B cell (primary cell): ENCODE results near the gene CAMKK2. TPM values are rescaled to one million over a fixed set of nuclear protein-coding genes. Genes with fewer than 3 reads are reported as not detected.

Experiments
- ATAC-seq: fragments of 200-7000 bp; cut with Tn5 transposase; one replicate; pipeline ENCODE4 v1.10.0; 2021; ENCODE audit warnings: low read depth, mild to moderate bottlenecking, moderate number of reproducible peaks, moderate library complexity
- CTCF ChIA-PET: fragments of 350-600 bp; sonication (Branson Sonifier 250); formaldehyde crosslinking; loops from one replicate; lab custom pipeline; 2021; ENCODE audit warnings: antibody characterized with exemption, inconsistent platforms; lab: Charles Lee
- POLR2A ChIA-PET: fragments of 350-600 bp; sonication (Branson Sonifier 250); formaldehyde crosslinking; loops from one replicate; lab custom pipeline; 2021; ENCODE audit warnings: antibody characterized with exemption; lab: Charles Lee
- DNase-seq: peaks from one replicate; pipeline ENCODE4 v3.0.0; 2013
- H2AFZ ChIP-seq: 2 replicates; pipeline ENCODE4 v1.6.1; 2012; ENCODE audit warnings: mild to moderate bottlenecking, low read depth, low read length; ENCODE audit not compliant: insufficient read depth, poor library complexity, severe bottlenecking
- H3K27ac ChIP-seq, 2 donors: 1 replicate in 1 of 2; 2 replicates in 1 of 2; pipeline ENCODE4 v1.5.1; 2012 to 2013; ENCODE audit warnings: low read length in 2 of 2, mild to moderate bottlenecking in 2 of 2, moderate library complexity in 1 of 2
- H3K27me3 ChIP-seq, 4 experiments: fragments of 200-600 bp in 1 of 4; sonication (generic) in 1 of 4; replicated peaks in 1 of 4; 1 replicate in 2 of 4; 2 replicates in 2 of 4; pipeline versions ENCODE4 v1.6.1 to v1.7.0; 2013 to 2016; ENCODE audit warnings: low read length in 3 of 4, mild to moderate bottlenecking in 2 of 4, mixed read lengths in 1 of 4, moderate library complexity in 1 of 4; ENCODE audit not compliant: insufficient read depth in 4 of 4, control insufficient read depth in 3 of 4; ENCODE audit errors: control extremely low read depth in 1 of 4
- H3K36me3 ChIP-seq, 2 experiments: replicated peaks in 1 of 2; 1 replicate in 1 of 2; 2 replicates in 1 of 2; pipeline versions ENCODE4 v1.6.1 to v1.7.1; 2013; ENCODE audit warnings: low read length in 1 of 2; ENCODE audit not compliant: insufficient read depth in 2 of 2, control insufficient read depth in 1 of 2; ENCODE audit errors: control extremely low read depth in 1 of 2, extremely low read depth in 1 of 2
- H3K4me1 ChIP-seq, 2 donors: fragments of 200-600 bp in 1 of 2; sonication (generic) in 1 of 2; 1 replicate in 1 of 2; 2 replicates in 1 of 2; pipeline versions ENCODE4 v1.5.1 to v1.6.1; 2013 to 2017; ENCODE audit warnings: low read length in 2 of 2; ENCODE audit not compliant: control insufficient read depth in 2 of 2, insufficient read depth in 2 of 2
- H3K4me2 ChIP-seq: replicated peaks from 2 replicates; pipeline ENCODE3; 2012; ENCODE audit warnings: mild to moderate bottlenecking, low read depth, low read length; ENCODE audit not compliant: poor library complexity, severe bottlenecking
- H3K4me3 ChIP-seq, 5 experiments: fragments of 200-600 bp in 1 of 5; sonication (generic) in 1 of 5; 1 replicate in 3 of 5; 2 replicates in 2 of 5; pipeline versions ENCODE4 v1.5.1 to v1.7.0; 2011 to 2016; ENCODE audit warnings: low read length in 4 of 5, mild to moderate bottlenecking in 4 of 5, low read depth in 2 of 5, control low read depth in 1 of 5, moderate library complexity in 1 of 5; ENCODE audit not compliant: insufficient read depth in 1 of 5; ENCODE audit errors: control extremely low read depth in 1 of 5, extremely low read depth in 1 of 5
- H3K79me2 ChIP-seq: fragments of 200-600 bp; sonication (generic); one replicate; pipeline ENCODE4 v1.6.0; 2016; ENCODE audit warnings: low read length; ENCODE audit not compliant: control insufficient read depth, insufficient read depth
- H3K9ac ChIP-seq: fragments of 200-600 bp; sonication (generic); 2 replicates; pipeline ENCODE4 v1.6.1; 2017; ENCODE audit warnings: mild to moderate bottlenecking, low read length, moderate library complexity
- H3K9me3 ChIP-seq, 3 donors: one replicate each; pipeline versions ENCODE4 v1.6.1 to v1.7.1; 2013; ENCODE audit warnings: low read length in 2 of 3; ENCODE audit not compliant: control insufficient read depth in 2 of 3, insufficient read depth in 1 of 3; ENCODE audit errors: control extremely low read depth in 1 of 3
- H4K20me1 ChIP-seq: 2 replicates; pipeline ENCODE4 v1.6.0; 2012; ENCODE audit warnings: mild to moderate bottlenecking, low read length; ENCODE audit not compliant: insufficient read depth, control insufficient read depth, poor library complexity, severe bottlenecking
- H3K27ac Mint-ChIP-seq: one replicate; pipeline ENCODE4 v1.8.0; 2021; ENCODE audit warnings: mixed read lengths
- H3K27me3 Mint-ChIP-seq: one replicate; pipeline ENCODE4 v1.8.0; 2021; ENCODE audit warnings: mixed read lengths
- H3K4me1 Mint-ChIP-seq: one replicate; pipeline ENCODE4 v1.8.0; 2021; ENCODE audit warnings: mixed read lengths
- H3K4me3 Mint-ChIP-seq: one replicate; pipeline ENCODE4 v1.8.0; 2021; ENCODE audit warnings: mixed read lengths
- H3K9me3 Mint-ChIP-seq: one replicate; pipeline ENCODE4 v1.8.0; 2022; ENCODE audit warnings: mixed read lengths; ENCODE audit not compliant: insufficient read depth
- EZH2 ChIP-seq: IDR thresholded peaks from 2 replicates; pipeline ENCODE4 v1.6.1; 2012; ENCODE audit warnings: borderline replicate concordance, low read depth, mild to moderate bottlenecking, moderate library complexity, low read length; ENCODE audit not compliant: insufficient read depth, poor library complexity, severe bottlenecking
- WGBS: methylation state at CpG from one replicate; pipeline ENCODE4 v1.1.5; 2013; ENCODE audit warnings: missing lambda C conversion rate; ENCODE audit not compliant: insufficient coverage; 5-methylcytosine and 5-hydroxymethylcytosine counted together
- intact Hi-C: fragments of 100-400 bp; cut with micrococcal nuclease; formaldehyde crosslinking; loops from one replicate; pipeline ENCODE4 v1.10.0; 2022
- polyA plus RNA-seq: library from polyadenylated mRNA; depleted of rRNA; stranded (reverse); fragments of >200 nt; gene quantifications from 2 replicates; pipeline ENCODE4 v1.2.3, GENCODE V29; 2012
- total RNA-seq, 2 donors: library from RNA; stranded (reverse); fragments of 120-200 nt in 1 of 2; gene quantifications; 1 replicate in 1 of 2; 2 replicates in 1 of 2; pipeline versions ENCODE4 v1.2.3 to v1.2.4, GENCODE V29; 2013 to 2022
- TF ChIP-seq, protein P1 (sequence below): fragments of 200-600 bp; IDR thresholded peaks from one replicate; pipeline ENCODE4 v1.8.0; 2022; ENCODE audit warnings: antibody characterized with exemption, mild to moderate bottlenecking

CAMKK2 gene
- total and polyA plus RNA-seq, 2 donors (not counting 1 experiment from before 2014, with no cell fraction given): 9.7 to 17.1 TPM

DNA sequence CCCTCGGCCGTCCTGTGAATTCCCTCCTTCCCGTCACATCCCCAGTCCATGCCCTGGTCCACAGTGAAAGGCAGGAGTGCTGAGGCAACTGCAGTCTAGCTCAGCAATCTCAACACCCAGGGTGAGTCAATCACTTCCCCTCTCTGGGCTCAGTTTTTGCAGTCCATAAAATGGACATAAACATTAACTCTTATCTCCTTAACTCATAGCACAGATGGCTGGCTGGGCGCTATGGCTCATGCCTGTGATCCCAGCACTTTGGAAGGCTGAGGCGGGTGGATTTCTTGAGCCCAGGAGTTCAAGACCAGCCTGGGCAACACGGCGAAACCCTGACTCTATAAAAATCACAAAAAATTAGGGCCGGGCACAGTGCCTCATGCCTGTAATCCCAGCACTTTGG is 32.4 kb downstream of the CAMKK2 start:
- Histone ChIP-seq H4K20me1 (no peaks in the 10 kb centered on the region), H3K36me3 (peaks cover 12 to 35% of the 10 kb centered on the region in 2 experiments)

DNA sequence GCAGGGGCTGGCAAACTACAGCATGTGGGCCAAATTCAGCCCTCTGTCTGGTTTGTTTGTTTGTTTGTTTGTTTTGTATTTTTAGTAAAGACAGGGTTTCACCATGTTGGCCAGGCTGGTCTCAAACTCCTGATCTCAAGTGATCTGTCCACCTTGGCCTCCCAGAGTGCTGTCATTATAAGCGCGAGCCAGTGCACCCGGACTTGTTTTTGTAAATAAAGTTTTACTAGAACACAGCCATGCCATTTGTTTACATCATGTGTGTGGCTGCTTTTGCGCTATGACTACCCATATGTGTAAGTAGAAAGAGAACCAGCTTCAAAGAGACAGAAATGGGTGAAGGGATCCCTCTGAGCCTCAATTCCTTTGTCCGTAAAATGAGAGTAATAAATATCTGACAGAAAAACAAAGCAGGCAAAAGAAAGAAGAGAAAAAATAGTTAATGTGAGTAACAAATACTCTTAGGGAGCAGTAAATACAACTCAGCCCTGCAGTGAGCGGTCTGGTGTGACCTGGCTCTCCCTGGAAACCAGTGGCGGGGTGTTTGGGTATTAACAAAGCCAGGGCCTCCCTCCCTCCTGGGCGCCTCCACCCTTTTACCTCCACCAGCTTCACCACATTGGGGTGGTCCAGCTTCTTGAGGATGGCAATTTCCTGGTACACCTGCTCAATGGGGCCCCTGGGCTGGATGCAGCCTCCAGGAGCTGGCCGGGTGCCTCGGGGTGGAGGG is 33.1 kb downstream of the CAMKK2 start:
- no peak overlapping the region for H3K4me3 ChIP-seq
- no peaks in the 10 kb centered on the region for H3K79me2 ChIP-seq
- H3K27ac ChIP-seq: no peak overlapping the region
- no peak for DNase-seq
- no peaks in the 10 kb centered on the region for H3K27me3 ChIP-seq
- POLR2A ChIA-PET: no interaction called here
- H3K4me1 Mint-ChIP-seq: peaks cover 7% of the 10 kb centered on the region
- intact Hi-C loops: no loop called here
- H4K20me1 ChIP-seq: no peaks in the 10 kb centered on the region
- H3K4me1 ChIP-seq: no peaks in the 10 kb centered on the region
- no peak for ATAC-seq
- TF ChIP-seq EZH2: no peak
- TF ChIP-seq, protein P1, sequence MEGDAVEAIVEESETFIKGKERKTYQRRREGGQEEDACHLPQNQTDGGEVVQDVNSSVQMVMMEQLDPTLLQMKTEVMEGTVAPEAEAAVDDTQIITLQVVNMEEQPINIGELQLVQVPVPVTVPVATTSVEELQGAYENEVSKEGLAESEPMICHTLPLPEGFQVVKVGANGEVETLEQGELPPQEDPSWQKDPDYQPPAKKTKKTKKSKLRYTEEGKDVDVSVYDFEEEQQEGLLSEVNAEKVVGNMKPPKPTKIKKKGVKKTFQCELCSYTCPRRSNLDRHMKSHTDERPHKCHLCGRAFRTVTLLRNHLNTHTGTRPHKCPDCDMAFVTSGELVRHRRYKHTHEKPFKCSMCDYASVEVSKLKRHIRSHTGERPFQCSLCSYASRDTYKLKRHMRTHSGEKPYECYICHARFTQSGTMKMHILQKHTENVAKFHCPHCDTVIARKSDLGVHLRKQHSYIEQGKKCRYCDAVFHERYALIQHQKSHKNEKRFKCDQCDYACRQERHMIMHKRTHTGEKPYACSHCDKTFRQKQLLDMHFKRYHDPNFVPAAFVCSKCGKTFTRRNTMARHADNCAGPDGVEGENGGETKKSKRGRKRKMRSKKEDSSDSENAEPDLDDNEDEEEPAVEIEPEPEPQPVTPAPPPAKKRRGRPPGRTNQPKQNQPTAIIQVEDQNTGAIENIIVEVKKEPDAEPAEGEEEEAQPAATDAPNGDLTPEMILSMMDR: no peak
- CTCF ChIA-PET: no interaction called here
- H3K36me3 ChIP-seq: peaks cover 9 to 28% of the 10 kb centered on the region in 2 experiments
- no peaks in the 10 kb centered on the region for H3K9me3 Mint-ChIP-seq
- H3K27me3 Mint-ChIP-seq: no peaks in the 10 kb centered on the region
- H3K9me3 ChIP-seq: peaks cover 0 to 1% (median 0%) of the 10 kb centered on the region in 3 donors
- H2AFZ ChIP-seq: no peak overlapping the region
- no peak overlapping the region for H3K4me3 Mint-ChIP-seq
- H3K9ac ChIP-seq: no peak overlapping the region
- no peak overlapping the region for H3K27ac Mint-ChIP-seq
- no peak overlapping the region for H3K4me2 ChIP-seq
- 99% methylated on average over 7 of the region's 10 CpGs for WGBS

More for the DNA sequence above, 32.4 kb downstream of the CAMKK2 start:
- Histone ChIP-seq H3K27ac (no peak overlapping the region), H3K27me3 (no peaks in the 10 kb centered on the region), H2AFZ (no peak overlapping the region), H3K9ac (no peak overlapping the region), H3K4me1 (no peaks in the 10 kb centered on the region), H3K79me2 (no peaks in the 10 kb centered on the region), H3K9me3 (peaks cover 0 to 4% (median 0%) of the 10 kb centered on the region in 3 donors), H3K4me3 (no peak overlapping the region), H3K4me2 (no peak overlapping the region)
- DNase-seq (no peak), ATAC-seq (no peak)
- Mint-ChIP-seq H3K4me3 (no peak overlapping the region), H3K27me3 (no peaks in the 10 kb centered on the region), H3K4me1 (peaks cover 3% of the 10 kb centered on the region), H3K9me3 (no peaks in the 10 kb centered on the region), H3K27ac (no peak overlapping the region)
- POLR2A ChIA-PET: interaction anchor here (0.6 to 0.7 kb wide), 2 partner anchors 768 to 1509 kb away, joined by 3 to 15 read pairs; no protein-coding TSS in a partner anchor
- WGBS: 96% methylated on average over 6 of the region's 8 CpGs
- intact Hi-C loops: no loop called here
- CTCF ChIA-PET: no interaction called here
- no peak for TF ChIP-seq EZH2
- TF ChIP-seq, protein P1: no peak
